Measurements from ENCODE around the gene ADAM8.
"Not testable (repeated sequence)": the region's sequence is repeated elsewhere in the genome, so short reads cannot be mapped to it uniquely, and the experiment has no call there.

ADAM8 gene

DNA sequence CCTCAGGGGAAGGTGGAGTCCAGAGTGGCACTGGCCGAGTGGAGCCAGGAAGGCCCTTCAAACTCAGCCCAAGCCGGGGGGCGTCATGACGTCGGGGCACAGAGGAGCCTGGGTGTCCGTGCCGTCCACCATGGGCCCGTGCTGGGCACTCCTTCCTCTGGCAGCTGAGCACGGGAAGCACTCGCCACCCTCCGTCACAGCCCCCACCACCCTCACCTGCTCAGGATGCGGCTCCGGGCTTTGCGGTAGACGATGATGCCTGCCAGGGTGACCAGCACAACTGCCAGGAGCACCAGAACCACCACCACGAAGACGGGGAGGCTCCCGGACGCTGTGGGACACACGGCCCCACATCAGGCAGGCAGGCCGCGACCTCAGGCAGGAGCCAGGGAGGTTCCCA is 8.1 kb downstream of the ADAM8 start:
- TF ChIP-seq, protein P1, sequence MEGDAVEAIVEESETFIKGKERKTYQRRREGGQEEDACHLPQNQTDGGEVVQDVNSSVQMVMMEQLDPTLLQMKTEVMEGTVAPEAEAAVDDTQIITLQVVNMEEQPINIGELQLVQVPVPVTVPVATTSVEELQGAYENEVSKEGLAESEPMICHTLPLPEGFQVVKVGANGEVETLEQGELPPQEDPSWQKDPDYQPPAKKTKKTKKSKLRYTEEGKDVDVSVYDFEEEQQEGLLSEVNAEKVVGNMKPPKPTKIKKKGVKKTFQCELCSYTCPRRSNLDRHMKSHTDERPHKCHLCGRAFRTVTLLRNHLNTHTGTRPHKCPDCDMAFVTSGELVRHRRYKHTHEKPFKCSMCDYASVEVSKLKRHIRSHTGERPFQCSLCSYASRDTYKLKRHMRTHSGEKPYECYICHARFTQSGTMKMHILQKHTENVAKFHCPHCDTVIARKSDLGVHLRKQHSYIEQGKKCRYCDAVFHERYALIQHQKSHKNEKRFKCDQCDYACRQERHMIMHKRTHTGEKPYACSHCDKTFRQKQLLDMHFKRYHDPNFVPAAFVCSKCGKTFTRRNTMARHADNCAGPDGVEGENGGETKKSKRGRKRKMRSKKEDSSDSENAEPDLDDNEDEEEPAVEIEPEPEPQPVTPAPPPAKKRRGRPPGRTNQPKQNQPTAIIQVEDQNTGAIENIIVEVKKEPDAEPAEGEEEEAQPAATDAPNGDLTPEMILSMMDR (IDR thresholded peaks at IDR 0.05; ENCODE audit: low read depth, low read length, missing control alignments) = no peak
- H3K4me3 ChIP-seq (replicated peaks; ENCODE audit: low read depth, low read length) = no peak overlapping the region
- no peak for DNase-seq (ENCODE audit: extremely low read depth, low read depth)

DNA sequence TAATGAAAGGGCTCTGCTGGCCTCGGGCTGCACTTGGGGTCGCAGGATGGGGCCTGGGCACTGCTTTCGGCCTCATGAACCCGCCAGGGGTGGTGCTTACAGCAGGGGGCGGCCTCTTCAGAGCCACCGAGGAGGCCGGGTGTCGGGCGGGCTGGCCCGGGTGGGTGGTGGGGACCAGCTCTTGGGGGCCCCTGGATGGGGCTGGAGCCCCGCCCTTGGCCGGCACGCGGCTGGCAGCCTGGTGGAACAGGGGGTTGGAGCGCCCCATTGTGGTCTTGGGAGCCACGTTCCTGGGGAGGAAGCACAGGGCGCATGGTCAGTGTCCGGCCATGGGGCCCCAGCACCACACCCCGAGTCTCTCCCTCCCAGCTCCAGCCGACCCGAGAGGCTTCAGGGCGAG is 8.8 kb downstream of the ADAM8 start:
- H3K4me3 ChIP-seq (replicated peaks; ENCODE audit: low read depth, low read length) = no peak overlapping the region
- TF ChIP-seq, protein P1 (IDR thresholded peaks at IDR 0.05; ENCODE audit: low read depth, low read length, missing control alignments) = no peak
- DNase-seq (ENCODE audit: extremely low read depth, low read depth) = no peak

DNA sequence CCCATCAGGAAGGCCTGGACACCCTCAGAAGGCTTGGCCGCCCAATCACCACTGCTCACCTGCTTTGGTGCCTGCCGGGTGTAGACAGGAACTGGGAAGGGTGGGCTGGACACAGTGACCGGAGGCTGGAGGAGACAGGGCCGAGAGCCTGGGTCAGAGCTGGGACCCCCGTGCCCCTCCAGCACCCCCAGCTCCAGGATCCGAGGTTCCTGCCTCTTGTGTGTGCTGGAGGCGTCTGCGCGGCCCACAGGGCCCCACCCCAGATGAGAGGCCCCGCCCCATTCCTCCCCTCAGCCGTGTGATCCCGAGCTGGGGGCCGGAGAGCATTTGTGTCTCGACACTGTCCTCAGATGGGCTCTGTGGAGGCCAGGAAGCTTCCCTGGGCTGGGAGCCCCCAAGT is 9.4 kb downstream of the ADAM8 start:
- TF ChIP-seq, protein P1 (IDR thresholded peaks at IDR 0.05; ENCODE audit: low read depth, low read length, missing control alignments) = no peak
- no peak overlapping the region for H3K4me3 ChIP-seq (replicated peaks; ENCODE audit: low read depth, low read length)
- DNase-seq (ENCODE audit: extremely low read depth, low read depth) = no peak

DNA sequence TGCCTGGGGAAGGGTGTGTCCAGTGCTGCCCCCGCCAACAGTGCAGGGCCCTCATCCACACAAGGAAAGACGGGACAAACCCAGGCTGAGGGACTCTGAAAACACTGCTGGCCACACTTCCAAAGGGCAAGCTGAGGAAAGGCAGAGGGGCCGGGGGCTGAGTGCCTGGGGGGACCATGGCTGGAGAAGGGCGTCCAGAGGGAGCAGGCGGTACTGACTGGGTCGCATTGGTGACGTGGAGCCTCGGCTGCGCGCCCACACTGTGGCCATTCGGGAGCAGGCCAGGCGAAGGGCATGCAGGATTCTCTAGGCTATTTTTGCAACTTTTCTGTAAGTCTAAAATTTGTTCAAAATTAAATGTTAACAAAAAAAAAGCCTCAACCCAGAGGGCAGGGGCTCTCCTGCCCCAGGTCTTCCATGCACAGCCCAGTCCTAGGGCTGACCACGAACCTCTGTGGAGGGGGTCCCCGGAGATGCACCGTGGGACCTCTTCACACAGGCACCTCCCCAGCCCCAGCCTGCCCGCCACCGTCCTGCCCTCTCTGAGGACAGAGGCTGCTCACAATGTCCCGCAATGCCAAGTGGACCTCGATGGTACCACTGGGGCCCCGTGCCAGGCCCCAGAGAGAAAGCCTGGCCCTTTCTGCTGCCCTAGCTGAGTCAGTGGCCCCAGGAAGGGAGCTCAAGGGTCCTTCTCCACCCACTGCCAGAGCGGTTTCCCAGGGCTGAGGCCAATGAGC is 10.4 kb downstream of the ADAM8 start:
- H3K4me3 ChIP-seq (replicated peaks; ENCODE audit: low read depth, low read length) = no peak overlapping the region
- TF ChIP-seq, protein P1 (IDR thresholded peaks at IDR 0.05; ENCODE audit: low read depth, low read length, missing control alignments) = no peak
- DNase-seq (ENCODE audit: extremely low read depth, low read depth) = no peak

DNA sequence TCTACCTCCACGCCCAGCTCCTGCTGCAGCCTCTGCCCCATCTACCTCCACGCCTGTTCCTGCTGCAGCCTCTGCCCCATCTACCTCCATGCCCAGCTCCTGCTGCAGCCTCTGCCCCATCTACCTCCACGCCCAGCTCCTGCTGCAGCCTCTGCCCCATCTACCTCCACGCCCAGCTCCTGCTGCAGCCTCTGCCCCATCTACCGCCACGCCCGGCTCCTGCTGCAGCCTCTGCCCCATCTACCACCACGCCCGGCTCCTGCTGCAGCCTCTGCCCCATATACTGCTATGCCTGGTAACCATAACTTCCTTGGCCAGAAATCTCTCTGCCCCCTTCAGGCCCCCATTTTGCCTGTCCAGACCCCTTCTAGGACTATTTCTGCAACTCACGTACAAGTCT is 11.6 kb downstream of the ADAM8 start:
- DNase-seq (ENCODE audit: extremely low read depth, low read depth); H3K4me3 ChIP-seq (replicated peaks; ENCODE audit: low read depth, low read length): not testable (repeated sequence)

DNA sequence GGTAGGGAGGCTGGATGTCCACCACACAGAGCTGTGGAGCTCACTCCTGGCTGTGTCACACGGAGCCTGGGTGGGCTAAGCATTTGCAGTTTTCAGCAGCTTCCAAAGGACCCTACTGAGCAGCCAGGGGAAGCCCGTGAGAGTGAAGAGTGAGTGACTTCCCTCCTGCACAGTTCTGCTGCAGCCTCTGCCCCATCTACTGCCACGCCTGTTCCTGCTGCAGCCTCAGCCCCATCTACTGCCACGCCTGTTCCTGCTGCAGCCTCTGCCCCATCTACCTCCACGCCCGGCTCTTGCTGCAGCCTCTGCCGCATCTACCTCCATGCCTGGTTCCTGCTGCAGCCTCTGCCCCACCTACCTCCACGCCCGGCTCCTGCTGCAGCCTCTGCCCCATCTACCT is 12.2 kb downstream of the ADAM8 start:
- TF ChIP-seq, protein P1 (IDR thresholded peaks at IDR 0.05; ENCODE audit: low read depth, low read length, missing control alignments) = no peak
- no peak for DNase-seq (ENCODE audit: extremely low read depth, low read depth)
- H3K4me3 ChIP-seq (replicated peaks; ENCODE audit: low read depth, low read length) = no peak overlapping the region

DNA sequence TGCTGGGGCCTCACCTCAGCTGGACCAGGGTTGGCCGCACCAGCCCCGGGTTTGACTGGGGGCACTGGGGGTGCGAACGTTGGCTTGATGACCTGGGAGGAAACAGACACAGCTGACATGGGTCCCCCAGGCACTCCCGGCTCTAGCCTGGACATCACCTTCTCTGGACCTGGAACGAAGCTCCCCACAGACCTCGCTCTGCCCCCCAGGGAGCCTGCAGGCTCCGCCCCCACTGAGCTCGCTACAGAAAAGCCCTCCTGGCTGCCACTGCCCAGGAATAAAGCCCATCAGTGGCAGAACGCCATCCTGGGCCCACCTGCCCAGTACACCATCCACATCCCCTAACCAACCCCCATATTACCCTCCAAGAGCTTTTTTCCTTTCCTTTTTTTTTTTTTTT is 13.0 kb downstream of the ADAM8 start:
- TF ChIP-seq, protein P1 (IDR thresholded peaks at IDR 0.05; ENCODE audit: low read depth, low read length, missing control alignments) = no peak
- H3K4me3 ChIP-seq (replicated peaks; ENCODE audit: low read depth, low read length) = no peak overlapping the region
- DNase-seq (ENCODE audit: extremely low read depth, low read depth) = no peak
